Activated naive CD4-positive, alpha-beta T cell treated with Interleukin-2 at 50 U/mL for 16 hours (primary cell): Measurements from ENCODE around the gene LAMA3.
A peak's percentile ranks its signal among the peaks of the same experiment; 100 is the strongest.

Source experiments
- DNase-seq: peaks from one replicate; pipeline ENCODE4 v3.0.0-alpha.2; 2020

Gene LAMA3

GRCh38 chr18:23855721-23856120, 166.5 kb downstream of the LAMA3 start:
- no peak for DNase-seq

DNA sequence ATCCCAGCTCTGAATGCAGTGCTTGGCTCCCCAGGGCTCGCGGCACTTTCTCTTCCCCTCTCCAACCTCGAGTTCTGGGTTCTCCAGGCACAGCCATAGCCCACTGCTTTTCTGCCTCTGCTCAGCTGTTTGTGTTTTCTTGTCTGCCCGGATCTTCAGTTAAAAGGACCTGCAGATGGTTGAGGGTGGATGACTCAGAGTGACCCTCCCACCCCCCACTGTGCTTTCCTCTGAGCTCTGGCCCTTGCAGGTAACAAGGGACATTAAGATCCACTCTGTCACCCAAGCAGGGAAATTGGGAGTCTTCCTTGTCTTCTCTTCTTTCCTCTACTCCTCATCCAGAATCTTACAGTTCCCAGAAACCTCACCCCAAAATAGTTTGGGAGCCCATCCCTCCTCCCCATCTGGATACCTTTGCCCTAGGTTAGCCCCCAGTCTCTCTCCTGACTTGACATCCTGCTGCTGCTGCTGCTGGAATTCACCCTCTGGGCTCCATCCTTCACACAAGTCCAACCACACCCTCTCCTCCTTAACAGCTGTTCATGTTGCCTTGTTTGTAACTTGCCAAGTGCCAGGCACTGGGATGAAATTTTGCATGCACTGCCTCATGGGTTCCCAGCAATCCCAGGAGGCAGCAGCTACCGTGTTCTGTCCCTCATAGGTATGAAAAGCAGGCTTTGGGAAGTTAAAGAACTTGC, 167.4 kb downstream of the LAMA3 start:
- no peak for DNase-seq

- no peak for DNase-seq
Observed at GRCh38 chr18:23857164-23857552, 167.9 kb downstream of the LAMA3 start.

DNA sequence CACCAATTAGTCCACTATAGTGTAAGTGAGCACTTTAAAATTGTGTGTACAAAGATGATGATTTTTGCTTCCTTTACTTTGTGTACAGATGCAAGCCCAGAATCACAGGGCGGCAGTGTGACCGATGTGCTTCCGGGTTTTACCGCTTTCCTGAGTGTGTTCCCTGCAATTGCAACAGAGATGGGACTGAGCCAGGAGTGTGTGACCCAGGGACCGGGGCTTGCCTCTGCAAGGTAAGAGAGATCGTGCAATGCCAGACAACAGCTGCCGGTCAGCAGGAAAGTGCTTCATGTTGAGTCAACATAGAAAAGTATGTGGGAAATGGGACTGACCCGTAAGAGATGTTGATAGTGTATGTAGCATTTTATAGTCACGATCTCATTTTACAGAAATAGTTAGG, 168.5 kb downstream of the LAMA3 start:
- no peak for DNase-seq

GRCh38 chr18:23859466-23860336, 170.4 kb downstream of the LAMA3 start:
- no peak for DNase-seq

DNA sequence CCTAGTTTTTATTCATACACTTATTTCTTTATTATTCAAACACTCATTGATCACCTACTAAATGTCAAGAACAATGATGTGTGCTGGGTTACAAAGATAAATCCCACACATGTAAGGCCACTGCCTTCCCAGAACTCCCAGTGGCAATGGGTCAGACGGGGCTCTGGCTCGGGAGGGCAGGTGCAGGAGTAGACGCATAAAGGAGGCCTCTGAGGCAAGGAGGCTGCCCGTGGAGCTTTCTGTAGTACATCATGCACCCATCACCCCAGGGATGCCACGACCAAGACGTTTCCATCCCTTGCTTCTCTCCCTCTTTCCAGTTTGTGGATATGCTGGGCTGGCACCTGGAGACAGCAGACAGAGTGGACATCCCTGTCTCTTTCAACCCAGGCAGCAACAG, 172.1 kb downstream of the LAMA3 start:
- no peak for DNase-seq

DNA sequence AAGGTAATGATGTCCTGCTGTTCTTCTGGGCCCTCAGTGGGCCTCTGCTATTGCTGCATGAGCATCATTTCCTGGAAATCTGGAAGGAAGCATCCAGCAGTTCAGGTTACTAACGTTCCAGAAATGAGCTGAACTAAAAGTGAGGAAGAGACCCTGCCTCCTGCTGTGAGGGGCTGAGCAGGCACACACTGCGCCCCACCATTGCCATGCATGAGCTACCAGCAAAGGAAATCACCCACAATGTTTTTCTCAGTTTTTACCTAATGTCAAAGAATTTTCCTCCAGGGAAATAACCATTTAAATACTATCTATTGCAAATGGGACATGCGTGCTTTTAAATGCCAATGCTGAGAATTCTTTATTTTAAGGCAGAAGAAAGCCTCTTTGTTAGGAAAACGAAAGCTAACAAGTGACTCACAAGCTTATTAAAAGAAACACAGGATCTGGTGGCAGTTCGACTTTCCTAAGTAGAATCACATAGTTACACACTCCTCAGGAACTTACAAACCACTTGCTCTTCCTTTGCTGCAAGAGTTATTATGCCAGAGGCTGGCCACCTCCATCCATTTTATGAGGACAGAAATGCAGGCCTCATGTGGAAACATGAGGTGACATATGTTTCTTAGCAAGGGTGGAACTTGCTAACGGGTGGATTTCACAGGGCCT, 172.7 kb downstream of the LAMA3 start:
- DNase-seq, result no peak

- peak; percentile 24 for DNase-seq
Observed at GRCh38 chr18:23864624-23865023, 175.4 kb downstream of the LAMA3 start.

DNA sequence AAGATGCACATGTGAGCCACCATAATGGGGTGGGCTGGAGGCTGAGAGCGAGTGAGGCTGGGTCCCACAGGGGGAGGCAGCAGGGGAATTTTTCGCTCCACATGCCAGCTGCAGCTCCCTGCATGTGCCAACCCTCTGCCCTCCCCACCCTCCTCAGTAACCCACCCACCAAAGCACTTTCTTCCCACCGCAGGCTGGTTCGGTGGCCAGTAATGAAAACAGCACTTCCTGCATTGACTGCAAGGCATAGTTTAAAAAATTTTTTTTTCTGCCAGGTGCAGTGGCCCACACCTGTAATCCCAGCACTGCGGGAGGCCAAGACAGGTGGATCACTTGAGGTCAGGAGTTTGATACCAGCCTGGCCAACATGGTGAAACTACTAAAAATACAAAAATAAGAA, 177.8 kb downstream of the LAMA3 start:
- no peak for DNase-seq

GRCh38 chr18:23868136-23868785, 179.0 kb downstream of the LAMA3 start:
- no peak for DNase-seq

DNA sequence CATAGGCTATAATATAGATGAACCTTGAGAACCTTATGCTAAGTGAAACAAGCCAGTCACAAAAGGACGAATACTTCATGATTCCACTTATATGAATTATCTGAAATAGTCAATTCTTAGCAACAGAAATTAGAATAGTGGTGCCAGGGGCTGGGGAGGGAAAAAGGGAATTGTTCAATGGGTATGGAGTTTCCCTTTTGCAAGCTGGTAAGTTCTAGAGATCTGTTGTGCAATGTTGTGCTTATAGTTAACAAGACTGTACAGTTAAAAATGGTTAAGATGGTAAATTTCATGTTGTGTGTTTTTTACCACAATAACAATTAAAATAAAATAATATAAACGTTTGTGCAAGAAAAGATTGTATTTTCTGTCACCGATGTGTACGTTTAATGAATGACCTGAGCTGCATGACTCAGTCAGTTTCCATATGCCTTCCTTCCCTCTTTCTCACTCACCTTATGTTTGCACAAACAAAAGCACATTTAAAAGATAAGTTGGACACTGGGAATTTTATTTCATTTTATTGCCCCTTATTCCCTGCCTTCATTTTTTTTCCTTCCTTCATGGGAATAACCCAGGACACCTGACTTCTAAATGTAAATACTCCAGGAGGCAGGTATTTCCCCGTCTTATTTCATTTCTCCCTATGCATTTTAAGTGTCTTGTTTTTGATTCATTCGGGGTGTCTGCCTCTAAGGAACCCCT, 181.6 kb downstream of the LAMA3 start:
- DNase-seq, result no peak

- DNase-seq, result peak; percentile 50
Observed at GRCh38 chr18:23871410-23871809, 182.2 kb downstream of the LAMA3 start.

DNA sequence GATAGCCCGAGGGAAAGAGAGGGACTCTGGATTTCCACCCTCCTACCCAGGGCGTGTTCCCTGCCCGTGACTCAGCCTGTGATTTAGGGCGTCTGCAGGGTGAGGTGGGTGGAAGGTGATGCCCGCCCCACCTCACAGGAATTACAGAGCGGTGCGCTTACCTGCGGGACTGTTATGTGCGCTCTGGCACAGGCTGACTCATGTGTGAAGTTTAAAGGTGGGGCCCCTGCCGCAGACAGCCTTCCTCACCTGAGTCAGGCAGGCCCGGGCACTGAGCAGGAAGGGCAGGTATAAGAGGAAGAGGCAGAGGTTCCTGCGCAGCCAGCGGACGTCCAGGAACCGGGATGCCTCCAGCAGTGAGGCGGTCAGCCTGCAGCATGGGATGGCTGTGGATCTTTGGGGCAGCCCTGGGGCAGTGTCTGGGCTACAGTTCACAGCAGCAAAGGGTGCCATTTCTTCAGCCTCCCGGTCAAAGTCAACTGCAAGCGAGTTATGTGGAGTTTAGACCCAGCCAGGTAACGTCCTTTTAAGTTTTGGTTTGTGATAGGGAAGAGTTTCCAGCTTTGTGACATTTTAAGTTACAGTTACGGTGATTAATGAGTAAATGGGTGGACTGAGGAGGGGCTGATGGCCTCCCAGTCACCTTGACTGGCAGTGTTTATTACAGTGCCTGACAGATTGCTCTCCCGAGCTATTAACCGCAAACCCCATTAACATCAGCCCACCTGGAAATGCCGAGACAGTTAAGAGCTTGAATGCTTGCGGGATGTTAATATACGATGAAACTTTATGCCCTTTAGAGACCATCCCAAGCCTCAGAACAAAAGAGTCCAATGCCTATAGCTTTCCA, 183.7 kb downstream of the LAMA3 start:
- DNase-seq, result peak; percentile 36

GRCh38 chr18:23875966-23876895, 187.0 kb downstream of the LAMA3 start:
- no peak for DNase-seq

- no peak for DNase-seq
Observed at GRCh38 chr18:23876921-23877320, 187.7 kb downstream of the LAMA3 start.

- DNase-seq, result no peak
Observed at GRCh38 chr18:23877371-23877770, 188.1 kb downstream of the LAMA3 start.

DNA sequence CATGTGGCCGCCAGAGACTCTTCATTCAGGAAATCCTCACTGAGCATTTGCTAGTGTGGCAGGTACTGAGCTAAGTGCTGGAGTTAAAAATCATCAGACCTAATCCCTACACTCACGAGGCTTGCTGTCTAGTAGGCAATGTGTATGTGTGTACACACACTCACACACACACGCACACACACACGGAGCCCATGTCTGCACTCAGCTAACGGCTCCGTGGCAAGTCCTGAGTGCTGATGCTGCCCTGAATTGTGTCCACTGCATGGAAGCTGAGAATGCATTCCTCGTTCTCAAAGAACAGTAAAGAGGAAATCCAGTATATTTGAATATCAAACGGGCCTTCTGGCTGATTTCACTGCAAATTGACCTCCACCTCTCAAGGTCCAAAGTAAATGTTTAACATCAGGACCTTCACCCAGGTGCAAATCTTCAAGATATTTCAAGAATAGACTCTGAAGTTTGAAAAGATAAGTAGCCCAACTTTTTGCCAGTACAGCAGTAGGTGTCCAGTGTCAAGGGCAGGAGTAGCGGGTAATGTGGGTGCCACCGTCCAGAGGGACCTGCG, 189.2 kb downstream of the LAMA3 start:
- no peak for DNase-seq

DNA sequence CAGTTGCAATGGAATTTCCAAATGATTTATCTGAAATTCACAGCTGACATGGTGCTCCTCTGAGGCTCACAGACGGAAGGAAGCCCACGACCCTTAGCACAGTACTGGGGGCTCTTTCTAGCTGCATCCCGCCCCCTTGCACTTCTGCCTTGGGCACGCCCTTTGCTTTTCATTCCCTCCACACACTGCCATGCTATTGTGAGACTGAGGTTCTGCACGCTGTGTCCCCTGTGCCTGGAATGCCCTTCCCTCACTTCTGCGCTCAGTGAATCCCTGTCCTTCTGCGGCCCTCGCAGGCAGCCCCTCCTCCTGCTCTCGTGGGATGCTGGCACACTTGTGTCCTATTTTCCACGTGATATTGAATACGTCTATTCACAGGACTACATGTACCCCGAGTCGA, 189.9 kb downstream of the LAMA3 start:
- DNase-seq, result no peak

DNA sequence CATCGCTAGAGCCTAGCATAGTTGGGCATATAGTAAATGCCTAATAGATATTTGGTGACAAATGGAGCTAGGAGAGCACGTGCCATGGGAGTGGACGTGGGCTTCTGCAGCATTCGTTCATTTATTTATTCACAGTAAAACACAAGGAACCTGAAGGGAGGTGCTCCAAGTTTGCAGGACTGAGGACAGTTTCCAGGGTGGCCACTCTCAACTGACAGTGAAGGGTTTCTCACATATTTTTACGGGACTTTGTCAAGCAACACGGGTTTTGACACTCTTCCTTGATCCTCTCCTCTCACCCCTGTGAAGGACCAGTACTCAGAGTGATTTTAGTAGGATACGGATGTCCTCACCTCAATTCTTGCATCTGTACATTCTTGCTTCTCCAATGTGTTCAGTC, 190.3 kb downstream of the LAMA3 start:
- DNase-seq, result no peak

GRCh38 chr18:23879966-23880565, 190.8 kb downstream of the LAMA3 start:
- no peak for DNase-seq
